KMS-11 (cell line): ENCODE results near the gene E4F1.

ENCODE experiments used
- H2AFZ ChIP-seq: fragments of 200-600 bp; sonication (generic); 2 replicates; pipeline ENCODE4 v1.6.1; 2016; ENCODE audit warnings: antibody characterized with exemption, mixed run types, low read depth
- H3K27ac ChIP-seq: fragments of 200-600 bp; sonication (generic); 2 replicates; pipeline ENCODE4 v1.6.1; 2016; ENCODE audit warnings: mild to moderate bottlenecking, mixed run types
- H3K27me3 ChIP-seq: fragments of 200-600 bp; sonication (generic); 2 replicates; pipeline ENCODE4 v1.6.1; 2017; ENCODE audit warnings: mild to moderate bottlenecking, low read depth, mixed run types, moderate library complexity; ENCODE audit not compliant: insufficient read depth
- H3K36me3 ChIP-seq: fragments of 200-600 bp; sonication (generic); 2 replicates; pipeline ENCODE4 v1.6.1; 2017; ENCODE audit warnings: mild to moderate bottlenecking, mixed run types; ENCODE audit not compliant: insufficient read depth
- H3K4me1 ChIP-seq: fragments of 200-600 bp; sonication (generic); 2 replicates; pipeline ENCODE4 v1.6.1; 2016; ENCODE audit warnings: mild to moderate bottlenecking, low read depth, mixed run types; ENCODE audit not compliant: poor library complexity, severe bottlenecking
- H3K4me2 ChIP-seq: fragments of 200-600 bp; sonication (generic); 2 replicates; pipeline ENCODE4 v1.7.0; 2016; ENCODE audit warnings: mild to moderate bottlenecking, mixed run types
- H3K4me3 ChIP-seq: fragments of 200-600 bp; sonication (generic); IDR thresholded peaks from 2 replicates; pipeline ENCODE4 v1.6.1; 2017; ENCODE audit warnings: low read depth, low read length, mixed read lengths; ENCODE audit not compliant: insufficient read depth
- H3K79me2 ChIP-seq: fragments of 200-600 bp; sonication (generic); 2 replicates; pipeline ENCODE4 v1.6.1; 2016; ENCODE audit warnings: low read depth, mixed run types; ENCODE audit not compliant: insufficient read depth
- H3K9ac ChIP-seq: fragments of 200-600 bp; sonication (generic); 2 replicates; pipeline ENCODE4 v1.6.1; 2016; ENCODE audit warnings: mild to moderate bottlenecking, mixed run types
- H4K20me1 ChIP-seq: fragments of 200-600 bp; sonication (generic); 2 replicates; pipeline ENCODE4 v1.6.1; 2016; ENCODE audit warnings: mild to moderate bottlenecking, mixed run types; ENCODE audit not compliant: insufficient read depth
- TF ChIP-seq, protein P1 (sequence below): fragments of 200-600 bp; sonication (generic); conservative IDR thresholded peaks from 2 replicates; pipeline ENCODE4 v1.6.1; 2017; ENCODE audit warnings: low read depth, mild to moderate bottlenecking, antibody characterized with exemption, low read length, moderate library complexity, mixed read lengths

The E4F1 gene

DNA sequence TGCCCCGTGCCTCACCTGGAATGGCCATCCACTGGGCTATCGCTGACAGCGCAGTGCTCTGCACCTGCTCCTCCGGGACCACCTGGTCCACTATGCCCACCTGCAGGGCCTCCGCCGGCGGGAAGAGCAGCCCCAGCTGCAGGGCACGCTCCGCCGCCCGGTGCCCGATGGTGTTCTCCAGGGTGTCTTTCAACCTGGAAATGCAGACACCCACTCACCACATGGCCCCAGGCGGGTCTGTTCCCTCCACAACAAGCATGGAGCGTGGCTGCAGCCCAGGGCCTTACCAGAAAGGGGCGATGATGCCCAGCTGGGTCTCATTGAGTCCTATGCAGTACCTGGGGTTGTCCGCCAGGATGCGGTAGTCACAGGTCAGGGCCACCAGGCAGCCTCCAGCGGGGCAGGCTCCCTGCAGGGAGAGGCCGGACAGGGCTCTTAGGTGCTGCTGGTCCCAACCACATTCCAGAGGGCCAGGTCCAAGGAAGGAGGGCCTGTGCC is 19.7 kb downstream of the E4F1 start:
- H3K9ac ChIP-seq = no peak overlapping the region
- TF ChIP-seq, protein P1, sequence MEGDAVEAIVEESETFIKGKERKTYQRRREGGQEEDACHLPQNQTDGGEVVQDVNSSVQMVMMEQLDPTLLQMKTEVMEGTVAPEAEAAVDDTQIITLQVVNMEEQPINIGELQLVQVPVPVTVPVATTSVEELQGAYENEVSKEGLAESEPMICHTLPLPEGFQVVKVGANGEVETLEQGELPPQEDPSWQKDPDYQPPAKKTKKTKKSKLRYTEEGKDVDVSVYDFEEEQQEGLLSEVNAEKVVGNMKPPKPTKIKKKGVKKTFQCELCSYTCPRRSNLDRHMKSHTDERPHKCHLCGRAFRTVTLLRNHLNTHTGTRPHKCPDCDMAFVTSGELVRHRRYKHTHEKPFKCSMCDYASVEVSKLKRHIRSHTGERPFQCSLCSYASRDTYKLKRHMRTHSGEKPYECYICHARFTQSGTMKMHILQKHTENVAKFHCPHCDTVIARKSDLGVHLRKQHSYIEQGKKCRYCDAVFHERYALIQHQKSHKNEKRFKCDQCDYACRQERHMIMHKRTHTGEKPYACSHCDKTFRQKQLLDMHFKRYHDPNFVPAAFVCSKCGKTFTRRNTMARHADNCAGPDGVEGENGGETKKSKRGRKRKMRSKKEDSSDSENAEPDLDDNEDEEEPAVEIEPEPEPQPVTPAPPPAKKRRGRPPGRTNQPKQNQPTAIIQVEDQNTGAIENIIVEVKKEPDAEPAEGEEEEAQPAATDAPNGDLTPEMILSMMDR = no peak
- no peaks in the 10 kb centered on the region for H4K20me1 ChIP-seq
- no peak overlapping the region for H3K4me3 ChIP-seq
- H2AFZ ChIP-seq = no peak overlapping the region
- H3K27ac ChIP-seq = no peak overlapping the region
- H3K4me1 ChIP-seq = no peaks in the 10 kb centered on the region
- H3K36me3 ChIP-seq = peaks cover 7% of the 10 kb centered on the region; the same call in 1 of the 2 replicates
- peaks cover 7% of the 10 kb centered on the region; the same call in 1 of the 2 replicates for H3K79me2 ChIP-seq
- H3K27me3 ChIP-seq = no peaks in the 10 kb centered on the region
- no peak overlapping the region for H3K4me2 ChIP-seq

DNA sequence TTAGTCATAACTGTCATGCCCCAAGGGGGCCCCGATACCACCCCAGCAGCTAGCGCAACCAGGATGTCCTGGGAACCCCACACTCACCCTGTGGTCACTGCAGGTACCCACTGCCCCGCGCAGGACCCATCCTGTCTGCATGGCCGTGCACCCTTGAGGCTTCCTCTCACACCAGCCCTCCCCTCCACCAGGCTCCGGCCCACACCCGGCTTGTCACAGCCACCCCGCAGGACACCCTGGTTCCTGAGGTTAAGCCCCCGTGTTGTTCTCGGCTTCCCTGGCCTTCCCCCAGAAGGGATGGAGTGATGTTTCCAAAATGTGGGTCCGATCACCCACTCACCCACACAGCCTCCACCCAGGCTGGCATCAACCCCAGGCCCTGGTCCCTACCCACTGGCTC is 20.4 kb downstream of the E4F1 start:
- H3K79me2 ChIP-seq = peaks cover 14% of the 10 kb centered on the region; the same call in 1 of the 2 replicates
- no peak overlapping the region for H3K4me3 ChIP-seq
- TF ChIP-seq, protein P1 = no peak
- peaks cover 7% of the 10 kb centered on the region; the same call in 1 of the 2 replicates for H3K36me3 ChIP-seq
- H3K9ac ChIP-seq = no peak overlapping the region
- no peak overlapping the region for H3K4me2 ChIP-seq
- H2AFZ ChIP-seq = no peak overlapping the region
- no peaks in the 10 kb centered on the region for H3K4me1 ChIP-seq
- H4K20me1 ChIP-seq = no peaks in the 10 kb centered on the region
- H3K27me3 ChIP-seq = no peaks in the 10 kb centered on the region
- no peak overlapping the region for H3K27ac ChIP-seq

DNA sequence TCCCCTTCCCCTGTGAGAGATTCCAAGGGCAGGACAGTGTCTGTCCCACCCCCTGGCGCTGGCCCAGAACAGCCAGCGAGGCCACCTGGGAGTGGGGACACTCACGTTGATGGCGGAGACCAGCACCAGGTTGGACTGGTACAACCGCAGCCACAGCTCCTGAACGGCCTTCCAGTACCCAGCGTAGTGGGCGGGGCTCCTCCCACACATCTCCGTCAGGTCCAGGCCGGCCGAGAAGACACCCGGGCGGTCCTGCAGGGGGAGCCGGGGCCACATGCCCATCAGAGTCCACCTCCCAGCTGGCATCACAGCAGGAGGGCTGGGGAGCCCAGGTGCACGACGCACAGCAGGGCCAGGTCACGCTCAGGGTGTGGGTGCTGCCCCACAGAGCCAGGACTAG is 20.9 kb downstream of the E4F1 start:
- Histone ChIP-seq H3K36me3 (peaks cover 7% of the 10 kb centered on the region; the same call in 1 of the 2 replicates), H3K9ac (no peak overlapping the region), H3K79me2 (peaks cover 17% of the 10 kb centered on the region; the same call in 1 of the 2 replicates), H4K20me1 (no peaks in the 10 kb centered on the region), H3K4me3 (no peak overlapping the region), H3K27me3 (no peaks in the 10 kb centered on the region), H3K4me1 (peaks cover 3% of the 10 kb centered on the region), H3K27ac (no peak overlapping the region), H2AFZ (no peak overlapping the region), H3K4me2 (no peak overlapping the region)
- TF ChIP-seq, protein P1 = no peak

DNA sequence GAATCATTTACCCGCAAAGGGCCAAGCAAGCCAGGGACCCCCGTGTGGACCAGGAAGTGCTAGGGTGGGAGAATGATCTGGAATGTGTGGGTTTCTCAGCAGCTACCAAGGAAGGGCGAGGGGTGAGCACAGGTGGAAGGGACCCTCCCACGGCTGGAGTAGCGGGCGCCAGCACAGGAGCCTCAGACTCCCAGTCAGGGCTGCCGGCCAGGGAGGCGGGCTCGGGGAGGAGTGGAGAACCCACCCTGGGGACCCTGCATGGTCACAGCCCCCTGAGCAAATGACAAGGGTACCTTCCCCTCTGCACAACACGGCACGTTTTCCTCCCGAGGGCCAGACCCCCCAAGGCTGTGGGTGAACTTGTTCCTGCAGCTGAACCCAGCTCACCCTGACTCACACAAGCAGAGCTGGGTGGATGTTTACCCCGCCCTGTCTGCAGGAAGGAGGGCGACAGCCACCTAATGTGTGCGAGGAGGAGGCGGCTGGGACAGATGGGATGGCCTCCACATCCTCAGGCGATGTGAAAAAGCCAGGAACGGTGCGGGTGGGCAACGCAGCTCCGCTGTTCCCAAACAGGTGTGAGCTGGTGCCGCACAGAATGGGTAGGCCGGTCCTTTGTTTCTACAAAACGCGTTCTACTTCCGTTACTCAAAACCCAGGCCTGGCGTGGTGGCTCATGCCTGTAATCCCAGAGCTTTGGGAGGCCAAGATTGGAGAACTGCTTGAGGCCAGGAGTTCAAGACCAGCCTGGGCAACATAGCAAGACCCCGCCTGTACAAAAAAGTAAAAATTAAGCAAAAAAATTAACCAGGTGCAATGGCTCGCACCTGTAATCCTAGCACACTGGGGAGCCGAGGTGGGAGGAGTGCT is 21.8 kb downstream of the E4F1 start:
- Histone ChIP-seq H3K79me2 (peaks cover 26% of the 10 kb centered on the region), H3K27me3 (no peaks in the 10 kb centered on the region), H3K36me3 (peaks cover 7% of the 10 kb centered on the region; the same call in 1 of the 2 replicates), H3K4me2 (no peak overlapping the region), H3K4me3 (no peak overlapping the region), H2AFZ (no peak overlapping the region), H4K20me1 (no peaks in the 10 kb centered on the region), H3K4me1 (peaks cover 12% of the 10 kb centered on the region), H3K27ac (no peak overlapping the region), H3K9ac (no peak overlapping the region)
- TF ChIP-seq, protein P1 = no peak
